Endodermal cell (in vitro differentiated cells): ENCODE results near the gene CASP14. TPM values are rescaled to one million over a fixed set of nuclear protein-coding genes. Genes with fewer than 3 reads are reported as not detected.

Source experiments
- DNase-seq: peaks from one replicate; pipeline ENCODE4 v3.0.0-alpha.2; 2017
- H3K27ac ChIP-seq: 2 replicates; pipeline ENCODE4 v1.5.1; 2013; ENCODE audit warnings: mild to moderate bottlenecking, low read depth, low read length, moderate library complexity
- H3K27me3 ChIP-seq: 2 replicates; pipeline ENCODE4 v1.6.1; 2013; ENCODE audit warnings: mild to moderate bottlenecking, low read length, moderate library complexity; ENCODE audit not compliant: insufficient read depth, control insufficient read depth, poor library complexity, severe bottlenecking
- H3K36me3 ChIP-seq: 2 replicates; pipeline ENCODE4 v1.7.0; 2013; ENCODE audit warnings: mild to moderate bottlenecking, low read length, moderate library complexity; ENCODE audit not compliant: control insufficient read depth, insufficient read depth
- H3K4me1 ChIP-seq: one replicate; pipeline ENCODE4 v1.7.0; 2013; ENCODE audit warnings: low read length; ENCODE audit not compliant: control insufficient read depth, insufficient read depth
- H3K4me3 ChIP-seq: 2 replicates; pipeline ENCODE4 v1.5.1; 2013; ENCODE audit warnings: mild to moderate bottlenecking, low read length, moderate library complexity
- H3K9ac ChIP-seq: 2 replicates; pipeline ENCODE4 v1.6.1; 2013; ENCODE audit warnings: mild to moderate bottlenecking, low read length, moderate library complexity; ENCODE audit not compliant: poor library complexity, severe bottlenecking; ENCODE audit errors: extremely low read depth
- H3K9me3 ChIP-seq: 2 replicates; pipeline ENCODE4 v1.6.1; 2013; ENCODE audit warnings: mild to moderate bottlenecking, low read length, moderate library complexity; ENCODE audit not compliant: control insufficient read depth
- H3K27ac Mint-ChIP-seq: 2 replicates; pipeline ENCODE4 v1.8.0; 2020; ENCODE audit warnings: mixed read lengths
- H3K27me3 Mint-ChIP-seq: 2 replicates; pipeline ENCODE4 v1.8.0; 2021; ENCODE audit warnings: mild to moderate bottlenecking, mixed read lengths; ENCODE audit not compliant: insufficient read depth
- H3K36me3 Mint-ChIP-seq: 2 replicates; pipeline ENCODE4 v1.8.0; 2020; ENCODE audit warnings: low read depth, mixed read lengths
- H3K4me1 Mint-ChIP-seq: 2 replicates; pipeline ENCODE4 v1.8.0; 2020; ENCODE audit warnings: mixed read lengths
- H3K4me3 Mint-ChIP-seq: 2 replicates; pipeline ENCODE4 v1.8.0; 2020; ENCODE audit warnings: mild to moderate bottlenecking, moderate library complexity, mixed read lengths
- H3K9me3 Mint-ChIP-seq: 2 replicates; pipeline ENCODE4 v1.8.0; 2020; ENCODE audit warnings: mild to moderate bottlenecking, mixed read lengths
- CTCF ChIP-seq: fragments of 200-600 bp; sonication (generic); conservative IDR thresholded peaks from 2 replicates; pipeline ENCODE4 v1.5.0; 2021; ENCODE audit warnings: antibody characterized with exemption, mild to moderate bottlenecking
- WGBS, 2 experiments: methylation state at CpG; one replicate each; pipeline versions ENCODE4 v1.1.5 to v1.1.7; 2013; ENCODE audit warnings: missing lambda C conversion rate in 2 of 2, mixed read lengths in 1 of 2; ENCODE audit not compliant: insufficient coverage in 1 of 2, insufficient read length in 1 of 2; 5-methylcytosine and 5-hydroxymethylcytosine counted together
- total RNA-seq, 2 donors: library from RNA; stranded (reverse); fragmentation: NEBNext Ultra II Directional in 1 of 2; extraction: Animal tissue kit (Norgen Biotek cat#: 25700) in 1 of 2; gene quantifications; 2 replicates in 1 of 2; 3 replicates in 1 of 2; pipeline ENCODE4 v1.2.1, GENCODE V29; 2021

CASP14 gene
- total RNA-seq, 2 donors from 2014 or later: not detected

GRCh38 chr19:15042826-15043225 lies 6.5 kb upstream of the CASP14 start:
- DNase-seq: no peak
- Histone ChIP-seq H3K27me3 (no peaks in the 10 kb centered on the region), H3K4me3 (no peak overlapping the region), H3K9me3 (peaks cover 43% of the 10 kb centered on the region), H3K9ac (no peak overlapping the region), H3K36me3 (no peaks in the 10 kb centered on the region), H3K27ac (no peak overlapping the region), H3K4me1 (no peaks in the 10 kb centered on the region)
- Mint-ChIP-seq H3K4me3 (no peak overlapping the region), H3K36me3 (no peaks in the 10 kb centered on the region), H3K27me3 (no peaks in the 10 kb centered on the region), H3K27ac (no peak overlapping the region), H3K4me1 (no peaks in the 10 kb centered on the region), H3K9me3 (peaks cover 56% of the 10 kb centered on the region)
- no peak for TF ChIP-seq CTCF
- 76 to 87% methylated on average over 2 of the region's 2 CpGs for WGBS, 2 experiments

GRCh38 chr19:15045506-15045905 lies 3.8 kb upstream of the CASP14 start:
- H3K4me1 Mint-ChIP-seq: no peaks in the 10 kb centered on the region
- TF ChIP-seq CTCF: no peak
- WGBS, 2 experiments: 83 to 86% methylated on average over 2 of the region's 3 CpGs

GRCh38 chr19:15047680-15048079 lies 1.6 kb upstream of the CASP14 start:
- Mint-ChIP-seq H3K27me3 (no peaks in the 10 kb centered on the region), H3K27ac (no peak overlapping the region), H3K4me3 (no peak overlapping the region), H3K9me3 (peaks cover 83% of the 10 kb centered on the region), H3K4me1 (no peaks in the 10 kb centered on the region), H3K36me3 (peaks cover 2% of the 10 kb centered on the region)
- H3K4me3 ChIP-seq: no peak overlapping the region
- no peaks in the 10 kb centered on the region for H3K4me1 ChIP-seq
- WGBS, 2 experiments: 82% methylated on average over 7 to 11 of the region's 11 CpGs
- no peak for DNase-seq
- H3K27ac ChIP-seq: no peak overlapping the region
- H3K36me3 ChIP-seq: no peaks in the 10 kb centered on the region
- H3K27me3 ChIP-seq: no peaks in the 10 kb centered on the region
- TF ChIP-seq CTCF: no peak
- peaks cover 49% of the 10 kb centered on the region for H3K9me3 ChIP-seq
- H3K9ac ChIP-seq: no peak overlapping the region

More at GRCh38 chr19:15045506-15045905, 3.8 kb upstream of the CASP14 start:
- no peak overlapping the region for H3K27ac ChIP-seq
- H3K9ac ChIP-seq: no peak overlapping the region
- Mint-ChIP-seq H3K27me3 (no peaks in the 10 kb centered on the region), H3K36me3 (no peaks in the 10 kb centered on the region), H3K27ac (no peak overlapping the region), H3K4me3 (no peak overlapping the region), H3K9me3 (peaks cover 64% of the 10 kb centered on the region)
- H3K36me3 ChIP-seq: no peaks in the 10 kb centered on the region
- H3K4me3 ChIP-seq: no peak overlapping the region
- peaks cover 54% of the 10 kb centered on the region for H3K9me3 ChIP-seq
- DNase-seq: no peak
- H3K27me3 ChIP-seq: no peaks in the 10 kb centered on the region
- no peaks in the 10 kb centered on the region for H3K4me1 ChIP-seq
